HuH-7 (cell line): ENCODE measurements around the gene KCTD5.
A peak's percentile ranks its signal among the peaks of the same experiment; 100 is the strongest.

Experiments used
- DNase-seq: peaks from one replicate; pipeline ENCODE4 v3.0.0; 2011; ENCODE audit warnings: low spot score

KCTD5 gene

GRCh38 chr16:2726923-2727322, 44.6 kb downstream of the KCTD5 start:
- DNase-seq = no peak

GRCh38 chr16:2728034-2728433, 45.7 kb downstream of the KCTD5 start:
- no peak for DNase-seq

GRCh38 chr16:2734844-2735515, 52.7 kb downstream of the KCTD5 start:
- no peak for DNase-seq

- DNase-seq = no peak
These were observed 54.3 kb downstream of the KCTD5 start for GRCh38 chr16:2736476-2737237.

- no peak for DNase-seq
These were observed 54.9 kb downstream of the KCTD5 start for GRCh38 chr16:2737238-2737605.

- DNase-seq = no peak
These were observed 55.6 kb downstream of the KCTD5 start for GRCh38 chr16:2737895-2738418.

GRCh38 chr16:2738615-2739014, 56.3 kb downstream of the KCTD5 start:
- DNase-seq = no peak

GRCh38 chr16:2739625-2740430, 57.5 kb downstream of the KCTD5 start:
- no peak for DNase-seq

- no peak for DNase-seq
These were observed 58.2 kb downstream of the KCTD5 start for GRCh38 chr16:2740476-2740875.

- DNase-seq = no peak
These were observed 58.8 kb downstream of the KCTD5 start for GRCh38 chr16:2741168-2741567.

- DNase-seq = no peak
These were observed 60.1 kb downstream of the KCTD5 start for GRCh38 chr16:2742323-2743006.

GRCh38 chr16:2743007-2743810, 60.9 kb downstream of the KCTD5 start:
- DNase-seq = no peak

- no peak for DNase-seq
These were observed 62.4 kb downstream of the KCTD5 start for GRCh38 chr16:2744711-2745110.

- no peak for DNase-seq
These were observed 63.0 kb downstream of the KCTD5 start for GRCh38 chr16:2745116-2745890.

- no peak for DNase-seq
These were observed 63.6 kb downstream of the KCTD5 start for GRCh38 chr16:2745961-2746360.

GRCh38 chr16:2748757-2749455, 66.6 kb downstream of the KCTD5 start:
- no peak for DNase-seq

- DNase-seq = no peak
These were observed 67.2 kb downstream of the KCTD5 start for GRCh38 chr16:2749476-2749875.

- no peak for DNase-seq
These were observed 67.6 kb downstream of the KCTD5 start for GRCh38 chr16:2749936-2750335.

GRCh38 chr16:2751577-2752034, 69.3 kb downstream of the KCTD5 start:
- peak; percentile 94 for DNase-seq
